Measurements from ENCODE around the gene TENM3.
A peak's percentile ranks its signal among the peaks of the same experiment; 100 is the strongest.

TENM3 gene

GRCh38 chr4:182564724-182565369 is 321.6 kb downstream of the TENM3 start:
- no peak for DNase-seq (ENCODE audit: low read depth)

- DNase-seq (ENCODE audit: low read depth): no peak
These were observed 323.9 kb downstream of the TENM3 start for GRCh38 chr4:182567119-182567518.

- no peak for DNase-seq (ENCODE audit: low read depth)
These were observed 326.4 kb downstream of the TENM3 start for GRCh38 chr4:182569561-182569960.

GRCh38 chr4:182574706-182575105 is 331.5 kb downstream of the TENM3 start:
- no peak for DNase-seq (ENCODE audit: low read depth)

- DNase-seq (ENCODE audit: low read depth): no peak
These were observed 332.0 kb downstream of the TENM3 start for GRCh38 chr4:182575225-182575624.

- DNase-seq (ENCODE audit: low read depth): no peak
These were observed 333.5 kb downstream of the TENM3 start for GRCh38 chr4:182576601-182577289.

- DNase-seq (ENCODE audit: low read depth): no peak
These were observed 334.2 kb downstream of the TENM3 start for GRCh38 chr4:182577411-182577810.

- peak; percentile 11 for DNase-seq (ENCODE audit: low read depth)
These were observed 335.2 kb downstream of the TENM3 start for GRCh38 chr4:182578402-182578801.

- DNase-seq (ENCODE audit: low read depth): no peak
These were observed 339.0 kb downstream of the TENM3 start for GRCh38 chr4:182582245-182582644.

GRCh38 chr4:182583703-182584415 is 340.7 kb downstream of the TENM3 start:
- no peak for DNase-seq (ENCODE audit: low read depth)

- DNase-seq (ENCODE audit: low read depth): no peak
These were observed 342.1 kb downstream of the TENM3 start for GRCh38 chr4:182585321-182585720.

GRCh38 chr4:182589100-182589499 is 345.9 kb downstream of the TENM3 start:
- no peak for DNase-seq (ENCODE audit: low read depth)

- no peak for DNase-seq (ENCODE audit: low read depth)
These were observed 350.2 kb downstream of the TENM3 start for GRCh38 chr4:182593402-182593801.

GRCh38 chr4:182593864-182594263 is 350.7 kb downstream of the TENM3 start:
- no peak for DNase-seq (ENCODE audit: low read depth)

- no peak for DNase-seq (ENCODE audit: low read depth)
These were observed 356.9 kb downstream of the TENM3 start for GRCh38 chr4:182600093-182600492.

GRCh38 chr4:182600856-182601255 is 357.7 kb downstream of the TENM3 start:
- DNase-seq (ENCODE audit: low read depth): no peak

- no peak for DNase-seq (ENCODE audit: low read depth)
These were observed 361.0 kb downstream of the TENM3 start for GRCh38 chr4:182604161-182604622.

GRCh38 chr4:182604953-182605352 is 361.8 kb downstream of the TENM3 start:
- DNase-seq (ENCODE audit: low read depth): no peak

GRCh38 chr4:182608525-182608924 is 365.3 kb downstream of the TENM3 start:
- no peak for DNase-seq (ENCODE audit: low read depth)

- no peak for DNase-seq (ENCODE audit: low read depth)
These were observed 373.3 kb downstream of the TENM3 start for GRCh38 chr4:182616476-182616875.

- DNase-seq (ENCODE audit: low read depth): no peak
These were observed 376.5 kb downstream of the TENM3 start for GRCh38 chr4:182619660-182620059.

GRCh38 chr4:182620111-182620980 is 377.1 kb downstream of the TENM3 start:
- DNase-seq (ENCODE audit: low read depth): no peak
